SU-DHL-6 (cell line): Measurements from ENCODE around the gene TBC1D10B.
"Not testable (repeated sequence)": the region's sequence is repeated elsewhere in the genome, so short reads cannot be mapped to it uniquely, and the experiment has no call there.

Experiments used
- EZH2phosphoT487 ChIP-seq: fragments of 200-600 bp; sonication (generic), shearing (Covaris generic); conservative IDR thresholded peaks from 2 replicates; pipeline ENCODE4 v1.6.1; 2018; ENCODE audit warnings: mild to moderate bottlenecking, antibody characterized with exemption, low read length, moderate library complexity, mixed read lengths
- TF ChIP-seq, protein P1 (sequence below): fragments of 200-600 bp; sonication (generic); IDR thresholded peaks from one replicate; pipeline ENCODE4 v1.5.1; 2017; ENCODE audit warnings: antibody characterized with exemption, mild to moderate bottlenecking, low read length, moderate library complexity; ENCODE audit not compliant: insufficient read depth, poor library complexity, severe bottlenecking

DNA sequence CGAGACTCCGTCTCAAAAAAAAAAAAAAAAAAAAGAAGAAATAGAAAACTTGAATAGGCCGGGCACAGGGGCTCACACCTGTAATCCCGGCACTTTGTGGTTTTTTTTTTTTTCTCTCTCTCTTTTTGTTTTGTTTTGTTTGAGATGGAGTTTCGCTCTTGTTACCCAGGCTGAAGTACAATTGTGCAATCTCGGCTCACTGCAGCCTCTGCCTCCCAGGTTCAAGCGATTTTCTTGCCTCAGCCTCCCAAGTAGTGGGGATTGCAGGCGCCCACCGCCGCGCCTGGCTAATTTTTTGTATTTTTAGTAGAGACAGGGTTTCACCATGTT is 26.8 kb downstream of the TBC1D10B start:
- TF ChIP-seq, protein P1, sequence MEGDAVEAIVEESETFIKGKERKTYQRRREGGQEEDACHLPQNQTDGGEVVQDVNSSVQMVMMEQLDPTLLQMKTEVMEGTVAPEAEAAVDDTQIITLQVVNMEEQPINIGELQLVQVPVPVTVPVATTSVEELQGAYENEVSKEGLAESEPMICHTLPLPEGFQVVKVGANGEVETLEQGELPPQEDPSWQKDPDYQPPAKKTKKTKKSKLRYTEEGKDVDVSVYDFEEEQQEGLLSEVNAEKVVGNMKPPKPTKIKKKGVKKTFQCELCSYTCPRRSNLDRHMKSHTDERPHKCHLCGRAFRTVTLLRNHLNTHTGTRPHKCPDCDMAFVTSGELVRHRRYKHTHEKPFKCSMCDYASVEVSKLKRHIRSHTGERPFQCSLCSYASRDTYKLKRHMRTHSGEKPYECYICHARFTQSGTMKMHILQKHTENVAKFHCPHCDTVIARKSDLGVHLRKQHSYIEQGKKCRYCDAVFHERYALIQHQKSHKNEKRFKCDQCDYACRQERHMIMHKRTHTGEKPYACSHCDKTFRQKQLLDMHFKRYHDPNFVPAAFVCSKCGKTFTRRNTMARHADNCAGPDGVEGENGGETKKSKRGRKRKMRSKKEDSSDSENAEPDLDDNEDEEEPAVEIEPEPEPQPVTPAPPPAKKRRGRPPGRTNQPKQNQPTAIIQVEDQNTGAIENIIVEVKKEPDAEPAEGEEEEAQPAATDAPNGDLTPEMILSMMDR = not testable (repeated sequence)
- not testable (repeated sequence) for TF ChIP-seq EZH2phosphoT487
